PFSK-1 (cell line): Measurements from ENCODE around the gene PTTG2.

Experiments
- FOXP2 ChIP-seq: optimal IDR thresholded peaks from 2 replicates; pipeline ENCODE3; 2011; ENCODE audit warnings: borderline replicate concordance, control low read depth, inconsistent platforms; ENCODE audit not compliant: insufficient read depth; ENCODE audit errors: extremely low read length, extremely low read depth
- POLR2AphosphoS5 ChIP-seq: IDR thresholded peaks from 2 replicates; pipeline ENCODE4 v1.6.1; 2012; ENCODE audit warnings: low read depth, mild to moderate bottlenecking, control low read depth, low read length, moderate library complexity
- SIN3A ChIP-seq: IDR thresholded peaks from 2 replicates; pipeline ENCODE4 v1.6.1; 2012; ENCODE audit warnings: mild to moderate bottlenecking, low read length, moderate library complexity, borderline replicate concordance; ENCODE audit not compliant: insufficient read depth
- TAF1 ChIP-seq: IDR thresholded peaks from 2 replicates; pipeline ENCODE4 v1.6.1; 2012; ENCODE audit warnings: low read length, control low read depth, borderline replicate concordance; ENCODE audit not compliant: insufficient read depth
- TF ChIP-seq, protein P1 (sequence below), 2 experiments: IDR thresholded peaks; 2 replicates each; pipeline versions ENCODE4 v1.6.1 to v1.8.0; 2011 to 2012; ENCODE audit warnings: low read depth in 2 of 2, low read length in 2 of 2, control low read depth in 1 of 2, inconsistent platforms in 1 of 2, mild to moderate bottlenecking in 1 of 2, moderate library complexity in 1 of 2; ENCODE audit not compliant: insufficient read depth in 1 of 2

PTTG2 gene

DNA sequence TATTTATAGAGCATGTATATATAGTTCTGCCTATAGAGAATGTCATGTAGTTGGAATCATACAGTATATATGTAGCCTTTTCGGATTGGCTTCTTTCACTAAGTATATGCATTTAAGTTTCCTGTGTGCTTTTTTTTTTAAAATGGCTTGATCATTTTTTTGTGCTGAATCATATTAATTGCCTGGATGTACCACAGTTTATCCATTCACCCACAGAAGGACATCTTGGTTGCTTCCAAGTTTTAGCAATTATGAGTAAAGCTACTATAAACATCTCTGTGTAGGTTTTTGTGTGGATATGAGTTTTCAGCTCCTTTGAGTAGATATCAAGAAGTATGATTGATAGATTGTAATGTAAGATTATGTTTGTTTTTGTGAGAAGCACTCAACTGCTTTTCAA, 23.8 kb downstream of the PTTG2 start:
- TF ChIP-seq POLR2AphosphoS5 (no peak), FOXP2 (no peak), TAF1 (no peak), SIN3A (no peak)
- TF ChIP-seq, protein P1, sequence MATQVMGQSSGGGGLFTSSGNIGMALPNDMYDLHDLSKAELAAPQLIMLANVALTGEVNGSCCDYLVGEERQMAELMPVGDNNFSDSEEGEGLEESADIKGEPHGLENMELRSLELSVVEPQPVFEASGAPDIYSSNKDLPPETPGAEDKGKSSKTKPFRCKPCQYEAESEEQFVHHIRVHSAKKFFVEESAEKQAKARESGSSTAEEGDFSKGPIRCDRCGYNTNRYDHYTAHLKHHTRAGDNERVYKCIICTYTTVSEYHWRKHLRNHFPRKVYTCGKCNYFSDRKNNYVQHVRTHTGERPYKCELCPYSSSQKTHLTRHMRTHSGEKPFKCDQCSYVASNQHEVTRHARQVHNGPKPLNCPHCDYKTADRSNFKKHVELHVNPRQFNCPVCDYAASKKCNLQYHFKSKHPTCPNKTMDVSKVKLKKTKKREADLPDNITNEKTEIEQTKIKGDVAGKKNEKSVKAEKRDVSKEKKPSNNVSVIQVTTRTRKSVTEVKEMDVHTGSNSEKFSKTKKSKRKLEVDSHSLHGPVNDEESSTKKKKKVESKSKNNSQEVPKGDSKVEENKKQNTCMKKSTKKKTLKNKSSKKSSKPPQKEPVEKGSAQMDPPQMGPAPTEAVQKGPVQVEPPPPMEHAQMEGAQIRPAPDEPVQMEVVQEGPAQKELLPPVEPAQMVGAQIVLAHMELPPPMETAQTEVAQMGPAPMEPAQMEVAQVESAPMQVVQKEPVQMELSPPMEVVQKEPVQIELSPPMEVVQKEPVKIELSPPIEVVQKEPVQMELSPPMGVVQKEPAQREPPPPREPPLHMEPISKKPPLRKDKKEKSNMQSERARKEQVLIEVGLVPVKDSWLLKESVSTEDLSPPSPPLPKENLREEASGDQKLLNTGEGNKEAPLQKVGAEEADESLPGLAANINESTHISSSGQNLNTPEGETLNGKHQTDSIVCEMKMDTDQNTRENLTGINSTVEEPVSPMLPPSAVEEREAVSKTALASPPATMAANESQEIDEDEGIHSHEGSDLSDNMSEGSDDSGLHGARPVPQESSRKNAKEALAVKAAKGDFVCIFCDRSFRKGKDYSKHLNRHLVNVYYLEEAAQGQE (IDR thresholded peaks at IDR 0.05; ENCODE audit: insufficient read depth in 1 of 2, low read depth in 2 of 2, low read length in 2 of 2): no peak

GRCh38 chr4:37985730-37986275, 25.6 kb downstream of the PTTG2 start:
- TF ChIP-seq, protein P1 (IDR thresholded peaks at IDR 0.05; ENCODE audit: insufficient read depth in 1 of 2, low read depth in 2 of 2, low read length in 2 of 2): no peak
- TF ChIP-seq SIN3A: no peak
- no peak for TF ChIP-seq POLR2AphosphoS5
- TF ChIP-seq FOXP2: no peak
- no peak for TF ChIP-seq TAF1

GRCh38 chr4:37988670-37989069, 28.5 kb downstream of the PTTG2 start:
- TF ChIP-seq, protein P1 (IDR thresholded peaks at IDR 0.05; ENCODE audit: insufficient read depth in 1 of 2, low read depth in 2 of 2, low read length in 2 of 2): no peak
- no peak for TF ChIP-seq SIN3A
- no peak for TF ChIP-seq TAF1
- no peak for TF ChIP-seq POLR2AphosphoS5
- no peak for TF ChIP-seq FOXP2

- TF ChIP-seq POLR2AphosphoS5 (no peak), TAF1 (no peak)
These were observed 29.4 kb downstream of the PTTG2 start for GRCh38 chr4:37989398-37990260.

- TF ChIP-seq POLR2AphosphoS5: no peak
- no peak for TF ChIP-seq TAF1
- TF ChIP-seq SIN3A: no peak
- TF ChIP-seq, protein P1 (IDR thresholded peaks at IDR 0.05; ENCODE audit: insufficient read depth in 1 of 2, low read depth in 2 of 2, low read length in 2 of 2): no peak
- TF ChIP-seq FOXP2: no peak
These were observed 30.6 kb downstream of the PTTG2 start for GRCh38 chr4:37990731-37991245.
